Measurements from ENCODE around the gene TXNDC5. TPM values are rescaled to one million over a fixed set of nuclear protein-coding genes. Genes with fewer than 3 reads are reported as not detected.

TXNDC5 gene
- polyA plus RNA-seq, 1 donor from 2014 or later, result 37.7 TPM

- H3K4me2 ChIP-seq (ENCODE audit: low read length), result no peak overlapping the region
- TF ChIP-seq POLR2AphosphoS5 (IDR thresholded peaks at IDR 0.05) (no peak), RAD21 (conservative IDR thresholded peaks at IDR 0.05) (no peak), TAF1 (IDR thresholded peaks at IDR 0.05; ENCODE audit: low read depth) (no peak), EP300 (conservative IDR thresholded peaks at IDR 0.05; ENCODE audit: poor library complexity, severe bottlenecking) (no peak), EZH2 (IDR thresholded peaks at IDR 0.05; ENCODE audit: borderline replicate concordance, insufficient read depth, low read length, poor library complexity, severe bottlenecking) (no peak), MXI1 (conservative IDR thresholded peaks at IDR 0.05; ENCODE audit: poor library complexity, severe bottlenecking) (no peak), REST (IDR thresholded peaks at IDR 0.05; ENCODE audit: borderline replicate concordance) (no peak), CTCF (IDR thresholded peaks at IDR 0.05; ENCODE audit: poor library complexity, severe bottlenecking) (no peak), SMC3 (conservative IDR thresholded peaks at IDR 0.05; ENCODE audit: poor library complexity) (no peak)
- no peak overlapping the region for H3K4me3 ChIP-seq (ENCODE audit: low read length)
- no peaks in the 10 kb centered on the region for H3K9me3 ChIP-seq (ENCODE audit: low read length)
- no peaks in the 10 kb centered on the region for H3K79me2 ChIP-seq (replicated peaks; ENCODE audit: insufficient read depth, low read length)
- H3K36me3 ChIP-seq (ENCODE audit: insufficient read depth, low read length), result no peaks in the 10 kb centered on the region
- H3K27me3 ChIP-seq (ENCODE audit: insufficient read depth, low read depth, low read length), result no peaks in the 10 kb centered on the region
- no peaks in the 10 kb centered on the region for H3F3A ChIP-seq (ENCODE audit: insufficient read depth, low read length, poor library complexity, severe bottlenecking)
- no peak overlapping the region for H3K9ac ChIP-seq (ENCODE audit: low read length)
- H2AFZ ChIP-seq (ENCODE audit: low read depth, low read length), result no peak overlapping the region
- no peaks in the 10 kb centered on the region for H3K9me2 ChIP-seq (ENCODE audit: insufficient read depth, low read length)
- no peak overlapping the region for H3K27ac ChIP-seq (ENCODE audit: low read length)
- H4K20me1 ChIP-seq (ENCODE audit: insufficient read depth), result no peaks in the 10 kb centered on the region
Measured at GRCh38 chr6:7895125-7895423, 15.5 kb downstream of the TXNDC5 start.

GRCh38 chr6:7894262-7895124, 16.1 kb downstream of the TXNDC5 start:
- no peaks in the 10 kb centered on the region for H3K27me3 ChIP-seq (ENCODE audit: insufficient read depth, low read depth, low read length)
- no peak overlapping the region for H3K27ac ChIP-seq (ENCODE audit: low read length)
- no peaks in the 10 kb centered on the region for H3K36me3 ChIP-seq (ENCODE audit: insufficient read depth, low read length)
- no peaks in the 10 kb centered on the region for H3K79me2 ChIP-seq (replicated peaks; ENCODE audit: insufficient read depth, low read length)
- no peaks in the 10 kb centered on the region for H3K9me3 ChIP-seq (ENCODE audit: low read length)
- no peak for TF ChIP-seq POLR2AphosphoS5 (IDR thresholded peaks at IDR 0.05)
- TF ChIP-seq EZH2 (IDR thresholded peaks at IDR 0.05; ENCODE audit: borderline replicate concordance, insufficient read depth, low read length, poor library complexity, severe bottlenecking), result no peak
- no peak for TF ChIP-seq CTCF (IDR thresholded peaks at IDR 0.05; ENCODE audit: poor library complexity, severe bottlenecking)
- TF ChIP-seq TAF1 (IDR thresholded peaks at IDR 0.05; ENCODE audit: low read depth), result no peak
- TF ChIP-seq MXI1 (conservative IDR thresholded peaks at IDR 0.05; ENCODE audit: poor library complexity, severe bottlenecking), result no peak
- no peak for TF ChIP-seq REST (IDR thresholded peaks at IDR 0.05; ENCODE audit: borderline replicate concordance)
- no peaks in the 10 kb centered on the region for H3F3A ChIP-seq (ENCODE audit: insufficient read depth, low read length, poor library complexity, severe bottlenecking)
- H3K9me2 ChIP-seq (ENCODE audit: insufficient read depth, low read length), result no peaks in the 10 kb centered on the region
- H3K4me2 ChIP-seq (ENCODE audit: low read length), result no peak overlapping the region
- H4K20me1 ChIP-seq (ENCODE audit: insufficient read depth), result no peaks in the 10 kb centered on the region
- H3K9ac ChIP-seq (ENCODE audit: low read length), result no peak overlapping the region
- H3K4me3 ChIP-seq (ENCODE audit: low read length), result no peak overlapping the region
- H2AFZ ChIP-seq (ENCODE audit: low read depth, low read length), result no peak overlapping the region

Data from neural cell (in vitro differentiated cells).